Neural cell (in vitro differentiated cells): ENCODE results near the gene SLC35E3. TPM values are rescaled to one million over a fixed set of nuclear protein-coding genes. Genes with fewer than 3 reads are reported as not detected.

Experiments
- H2AFZ ChIP-seq: fragments of 200-600, 300-800 bp; sonication (generic), shearing (Covaris generic); 2 replicates; pipeline ENCODE4 v1.6.0; 2014; ENCODE audit warnings: low read depth, mild to moderate bottlenecking, antibody characterized with exemption, low read length, moderate library complexity
- H3F3A ChIP-seq: fragments of 200-600 bp; shearing (Covaris generic); 2 replicates; pipeline ENCODE4 v1.6.1; 2016; ENCODE audit warnings: mild to moderate bottlenecking, moderate library complexity, mixed read lengths, antibody characterized with exemption, low read length; ENCODE audit not compliant: insufficient read depth, poor library complexity, severe bottlenecking
- H3K27ac ChIP-seq: fragments of 200-600, 300-800 bp; sonication (generic), shearing (Covaris generic); 2 replicates; pipeline ENCODE4 v1.5.1; 2014; ENCODE audit warnings: mild to moderate bottlenecking, low read length, moderate library complexity
- H3K27me3 ChIP-seq: fragments of 300-800, 200-600 bp; sonication (generic), shearing (Covaris generic); 2 replicates; pipeline ENCODE4 v1.6.0; 2014; ENCODE audit warnings: mild to moderate bottlenecking, low read depth, low read length, moderate library complexity; ENCODE audit not compliant: insufficient read depth
- H3K36me3 ChIP-seq: fragments of 300-800, 200-600 bp; sonication (generic), shearing (Covaris generic); 2 replicates; pipeline ENCODE4 v1.5.1; 2014; ENCODE audit warnings: mild to moderate bottlenecking, antibody characterized with exemption, low read length, moderate library complexity; ENCODE audit not compliant: insufficient read depth
- H3K4me2 ChIP-seq: fragments of 300-800, 200-600 bp; sonication (generic), shearing (Covaris generic); 2 replicates; pipeline ENCODE4 v1.6.0; 2014; ENCODE audit warnings: mild to moderate bottlenecking, low read length
- H3K4me3 ChIP-seq: fragments of 300-800, 200-600 bp; sonication (generic), shearing (Covaris generic); 2 replicates; pipeline ENCODE4 v1.5.1; 2014; ENCODE audit warnings: mild to moderate bottlenecking, low read length, moderate library complexity
- H3K79me2 ChIP-seq: fragments of 200-600 bp; shearing (Covaris generic); replicated peaks from 2 replicates; pipeline ENCODE4 v1.6.0; 2014; ENCODE audit warnings: mild to moderate bottlenecking, low read length, moderate library complexity; ENCODE audit not compliant: insufficient read depth
- H3K9ac ChIP-seq: fragments of 300-800, 200-600 bp; sonication (generic), shearing (Covaris generic); 2 replicates; pipeline ENCODE4 v1.6.1; 2016; ENCODE audit warnings: mild to moderate bottlenecking, low read length, mixed read lengths
- H3K9me2 ChIP-seq: fragments of 200-600 bp; shearing (Covaris generic); 2 replicates; pipeline ENCODE4 v1.6.1; 2016; ENCODE audit warnings: mild to moderate bottlenecking, low read length, mixed read lengths; ENCODE audit not compliant: insufficient read depth
- H3K9me3 ChIP-seq: fragments of 200-600, 300-800 bp; sonication (generic), shearing (Covaris generic); 2 replicates; pipeline ENCODE4 v1.6.1; 2016; ENCODE audit warnings: mild to moderate bottlenecking, mixed run types, low read length, moderate library complexity, mixed read lengths
- H4K20me1 ChIP-seq: fragments of 200-600 bp; shearing (Covaris generic); 2 replicates; pipeline ENCODE4 v1.6.1; 2016; ENCODE audit warnings: mild to moderate bottlenecking, mixed run types; ENCODE audit not compliant: insufficient read depth
- CTCF ChIP-seq: fragments of 450-650 bp; IDR thresholded peaks from 2 replicates; pipeline ENCODE4 v1.5.1; 2014; ENCODE audit warnings: antibody characterized with exemption, mild to moderate bottlenecking, moderate library complexity; ENCODE audit not compliant: poor library complexity, severe bottlenecking
- EP300 ChIP-seq: fragments of 450-650 bp; conservative IDR thresholded peaks from 2 replicates; pipeline ENCODE4 v1.6.1; 2014; ENCODE audit warnings: antibody characterized with exemption, mild to moderate bottlenecking, moderate library complexity; ENCODE audit not compliant: poor library complexity, severe bottlenecking
- EZH2 ChIP-seq: fragments of 200-600, 300-800 bp; shearing (Covaris generic), sonication (generic); IDR thresholded peaks from 2 replicates; pipeline ENCODE4 v1.6.1; 2014; ENCODE audit warnings: antibody characterized with exemption, low read length, borderline replicate concordance, mild to moderate bottlenecking; ENCODE audit not compliant: insufficient read depth, poor library complexity, severe bottlenecking
- MXI1 ChIP-seq: fragments of 450-650 bp; conservative IDR thresholded peaks from 2 replicates; pipeline ENCODE4 v1.6.1; 2014; ENCODE audit warnings: antibody characterized with exemption, mild to moderate bottlenecking; ENCODE audit not compliant: poor library complexity, severe bottlenecking
- POLR2AphosphoS5 ChIP-seq: IDR thresholded peaks from 2 replicates; pipeline ENCODE4 v1.6.1; 2012
- RAD21 ChIP-seq: fragments of 450-650 bp; conservative IDR thresholded peaks from 2 replicates; pipeline ENCODE4 v1.6.1; 2014; ENCODE audit warnings: antibody characterized with exemption, mild to moderate bottlenecking, moderate library complexity
- SMC3 ChIP-seq: fragments of 450-650 bp; conservative IDR thresholded peaks from 2 replicates; pipeline ENCODE4 v1.6.1; 2014; ENCODE audit warnings: antibody characterized with exemption, mild to moderate bottlenecking, moderate library complexity; ENCODE audit not compliant: poor library complexity
- TAF1 ChIP-seq: IDR thresholded peaks from 2 replicates; pipeline ENCODE4 v1.6.1; 2012; ENCODE audit warnings: low read depth
- polyA plus RNA-seq: library from polyadenylated mRNA; depleted of rRNA; stranded (reverse); fragments of >200 nt; gene quantifications from 2 replicates; pipeline ENCODE4 v1.2.3, GENCODE V29; 2014
- TF ChIP-seq, protein P1 (sequence below): IDR thresholded peaks from 2 replicates; pipeline ENCODE4 v1.6.1; 2012; ENCODE audit warnings: borderline replicate concordance

The SLC35E3 gene
- polyA plus RNA-seq, 1 donor from 2014 or later = 10.5 TPM

- H3K27ac ChIP-seq = peak overlapping the region; percentile 32
- no peaks in the 10 kb centered on the region for H3K9me2 ChIP-seq
- no peaks in the 10 kb centered on the region for H3K36me3 ChIP-seq
- H3K4me3 ChIP-seq = peak overlapping the region; percentile 89
- H4K20me1 ChIP-seq = no peaks in the 10 kb centered on the region
- H3K9ac ChIP-seq = peak overlapping the region; percentile 75
- no peaks in the 10 kb centered on the region for H3K27me3 ChIP-seq
- TF ChIP-seq CTCF (no peak), MXI1 (no peak), RAD21 (no peak), EZH2 (no peak), EP300 (no peak), SMC3 (no peak), POLR2AphosphoS5 (no peak), TAF1 (no peak)
- TF ChIP-seq, protein P1, sequence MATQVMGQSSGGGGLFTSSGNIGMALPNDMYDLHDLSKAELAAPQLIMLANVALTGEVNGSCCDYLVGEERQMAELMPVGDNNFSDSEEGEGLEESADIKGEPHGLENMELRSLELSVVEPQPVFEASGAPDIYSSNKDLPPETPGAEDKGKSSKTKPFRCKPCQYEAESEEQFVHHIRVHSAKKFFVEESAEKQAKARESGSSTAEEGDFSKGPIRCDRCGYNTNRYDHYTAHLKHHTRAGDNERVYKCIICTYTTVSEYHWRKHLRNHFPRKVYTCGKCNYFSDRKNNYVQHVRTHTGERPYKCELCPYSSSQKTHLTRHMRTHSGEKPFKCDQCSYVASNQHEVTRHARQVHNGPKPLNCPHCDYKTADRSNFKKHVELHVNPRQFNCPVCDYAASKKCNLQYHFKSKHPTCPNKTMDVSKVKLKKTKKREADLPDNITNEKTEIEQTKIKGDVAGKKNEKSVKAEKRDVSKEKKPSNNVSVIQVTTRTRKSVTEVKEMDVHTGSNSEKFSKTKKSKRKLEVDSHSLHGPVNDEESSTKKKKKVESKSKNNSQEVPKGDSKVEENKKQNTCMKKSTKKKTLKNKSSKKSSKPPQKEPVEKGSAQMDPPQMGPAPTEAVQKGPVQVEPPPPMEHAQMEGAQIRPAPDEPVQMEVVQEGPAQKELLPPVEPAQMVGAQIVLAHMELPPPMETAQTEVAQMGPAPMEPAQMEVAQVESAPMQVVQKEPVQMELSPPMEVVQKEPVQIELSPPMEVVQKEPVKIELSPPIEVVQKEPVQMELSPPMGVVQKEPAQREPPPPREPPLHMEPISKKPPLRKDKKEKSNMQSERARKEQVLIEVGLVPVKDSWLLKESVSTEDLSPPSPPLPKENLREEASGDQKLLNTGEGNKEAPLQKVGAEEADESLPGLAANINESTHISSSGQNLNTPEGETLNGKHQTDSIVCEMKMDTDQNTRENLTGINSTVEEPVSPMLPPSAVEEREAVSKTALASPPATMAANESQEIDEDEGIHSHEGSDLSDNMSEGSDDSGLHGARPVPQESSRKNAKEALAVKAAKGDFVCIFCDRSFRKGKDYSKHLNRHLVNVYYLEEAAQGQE = no peak
- H3K4me2 ChIP-seq = peak overlapping the region; percentile 49
- H2AFZ ChIP-seq = peak overlapping the region; percentile 67
- peaks cover 16% of the 10 kb centered on the region for H3K79me2 ChIP-seq
- no peaks in the 10 kb centered on the region for H3F3A ChIP-seq
- H3K9me3 ChIP-seq = no peaks in the 10 kb centered on the region
Measured at GRCh38 chr12:68745376-68745903, 536 bp upstream of the SLC35E3 start.

DNA sequence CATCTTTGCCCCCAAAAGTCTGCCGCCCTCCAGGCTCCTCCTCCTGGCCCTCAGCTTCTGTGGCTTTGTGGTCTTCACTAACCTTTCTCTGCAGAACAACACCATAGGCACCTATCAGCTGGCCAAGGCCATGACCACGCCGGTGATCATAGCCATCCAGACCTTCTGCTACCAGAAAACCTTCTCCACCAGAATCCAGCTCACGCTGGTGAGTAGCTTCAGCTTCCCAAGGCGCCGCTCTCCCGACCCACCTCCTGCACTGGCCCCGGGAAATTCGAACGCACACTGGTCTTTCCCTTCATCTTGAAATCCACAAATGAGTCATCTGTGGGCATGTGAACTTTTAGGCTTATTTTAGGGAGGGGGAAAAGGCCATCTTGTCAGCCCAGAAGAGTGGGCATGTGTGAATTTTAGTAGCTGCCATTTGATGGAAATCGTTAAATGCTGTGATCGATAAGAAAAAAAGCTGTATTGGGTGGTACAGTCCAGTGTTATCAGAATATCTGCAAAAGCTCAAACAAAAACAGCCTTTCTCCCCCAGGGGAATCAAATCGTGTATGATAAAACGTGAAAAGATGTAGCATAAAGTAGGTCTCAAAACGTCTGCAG is 700 bp downstream of the SLC35E3 start:
- Histone ChIP-seq H3K9ac (peak overlapping the region; percentile 75), H3K27me3 (no peaks in the 10 kb centered on the region), H3K36me3 (no peaks in the 10 kb centered on the region), H2AFZ (peak overlapping the region; percentile 67), H3K4me2 (peak overlapping the region; percentile 78), H4K20me1 (no peaks in the 10 kb centered on the region), H3K9me2 (no peaks in the 10 kb centered on the region), H3K9me3 (no peaks in the 10 kb centered on the region), H3K4me3 (peak overlapping the region; percentile 89), H3F3A (no peaks in the 10 kb centered on the region), H3K27ac (peak overlapping the region; percentile 59), H3K79me2 (peaks cover 16% of the 10 kb centered on the region)
- no peak for TF ChIP-seq POLR2AphosphoS5
- peak; percentile 59 for TF ChIP-seq MXI1
- TF ChIP-seq EP300 = no peak
